ENCODE measurements around the gene BTG2.
"Not testable (repeated sequence)": the region's sequence is repeated elsewhere in the genome, so short reads cannot be mapped to it uniquely, and the experiment has no call there.

The BTG2 gene

GRCh38 chr1:203295796-203296195, 9.5 kb upstream of the BTG2 start:
- no peak for DNase-seq (ENCODE audit: low spot score)

GRCh38 chr1:203296460-203297073, 8.8 kb upstream of the BTG2 start:
- DNase-seq (ENCODE audit: low spot score): no peak

- no peak for DNase-seq (ENCODE audit: low spot score)
Measured at GRCh38 chr1:203299169-203299568, 6.2 kb upstream of the BTG2 start.

- DNase-seq (ENCODE audit: low spot score): not testable (repeated sequence)
Measured at GRCh38 chr1:203299719-203300429, 5.4 kb upstream of the BTG2 start.

GRCh38 chr1:203300441-203301330, 4.6 kb upstream of the BTG2 start:
- DNase-seq (ENCODE audit: low spot score): no peak

GRCh38 chr1:203301331-203301668, 4.0 kb upstream of the BTG2 start:
- no peak for DNase-seq (ENCODE audit: low spot score)

GRCh38 chr1:203302456-203302855, 2.9 kb upstream of the BTG2 start:
- no peak for DNase-seq (ENCODE audit: low spot score)

- DNase-seq (ENCODE audit: low spot score): no peak
Measured at GRCh38 chr1:203302894-203303293, 2.4 kb upstream of the BTG2 start.

- no peak for DNase-seq (ENCODE audit: low spot score)
Measured at GRCh38 chr1:203304391-203304918, 864 bp upstream of the BTG2 start.

GRCh38 chr1:203305809-203306088, 430 bp downstream of the BTG2 start:
- no peak for DNase-seq (ENCODE audit: low spot score)

- peak; percentile 81 for DNase-seq (ENCODE audit: low spot score)
Measured at GRCh38 chr1:203306089-203306964, 1.0 kb downstream of the BTG2 start.

GRCh38 chr1:203306965-203307541, 1.7 kb downstream of the BTG2 start:
- DNase-seq (ENCODE audit: low spot score): no peak

GRCh38 chr1:203307641-203308126, 2.4 kb downstream of the BTG2 start:
- no peak for DNase-seq (ENCODE audit: low spot score)

- DNase-seq (ENCODE audit: low spot score): no peak
Measured at GRCh38 chr1:203308328-203308922, 3.1 kb downstream of the BTG2 start.

- DNase-seq (ENCODE audit: low spot score): no peak
Measured at GRCh38 chr1:203308923-203309331, 3.6 kb downstream of the BTG2 start.

- no peak for DNase-seq (ENCODE audit: low spot score)
Measured at GRCh38 chr1:203311368-203312301, 6.3 kb downstream of the BTG2 start.

- not testable (repeated sequence) for DNase-seq (ENCODE audit: low spot score)
Measured at GRCh38 chr1:203314025-203314759, 8.9 kb downstream of the BTG2 start.

GRCh38 chr1:203316626-203317093, 11.3 kb downstream of the BTG2 start:
- no peak for DNase-seq (ENCODE audit: low spot score)
